Measurements from ENCODE around the gene SCYGR1.
"Not testable (repeated sequence)": the region's sequence is repeated elsewhere in the genome, so short reads cannot be mapped to it uniquely, and the experiment has no call there.

The SCYGR1 gene, protein sequence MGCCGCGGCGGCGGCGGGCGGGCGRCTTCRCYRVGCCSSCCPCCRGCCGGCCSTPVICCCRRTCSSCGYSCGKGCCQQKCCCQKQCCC

DNA sequence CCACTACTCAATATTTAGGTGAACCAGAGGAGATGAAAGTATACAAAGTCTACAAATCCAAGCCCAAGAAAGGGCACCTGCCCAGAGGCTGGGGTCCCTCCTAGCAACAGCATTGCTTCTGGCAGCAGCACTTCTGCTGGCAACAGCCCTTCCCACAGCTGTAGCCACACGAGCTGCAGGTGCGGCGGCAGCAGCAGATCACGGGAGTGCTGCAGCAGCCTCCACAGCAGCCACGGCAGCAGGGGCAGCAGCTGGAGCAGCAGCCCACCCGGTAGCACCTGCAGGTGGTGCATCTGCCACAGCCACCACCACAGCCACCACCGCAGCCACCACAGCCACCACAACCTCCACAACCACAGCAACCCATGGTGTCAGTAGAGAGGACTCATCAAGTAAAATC lies at the start of gene SCYGR1:
SCYGR1 (minus strand) TSS at position 367 of the 400 bp plus-strand sequence; CDS start at position 367, 0 bp downstream.
- H3K4me3 ChIP-seq (ENCODE audit: low read depth, low read length); DNase-seq (ENCODE audit: low read depth): not testable (repeated sequence)

DNA sequence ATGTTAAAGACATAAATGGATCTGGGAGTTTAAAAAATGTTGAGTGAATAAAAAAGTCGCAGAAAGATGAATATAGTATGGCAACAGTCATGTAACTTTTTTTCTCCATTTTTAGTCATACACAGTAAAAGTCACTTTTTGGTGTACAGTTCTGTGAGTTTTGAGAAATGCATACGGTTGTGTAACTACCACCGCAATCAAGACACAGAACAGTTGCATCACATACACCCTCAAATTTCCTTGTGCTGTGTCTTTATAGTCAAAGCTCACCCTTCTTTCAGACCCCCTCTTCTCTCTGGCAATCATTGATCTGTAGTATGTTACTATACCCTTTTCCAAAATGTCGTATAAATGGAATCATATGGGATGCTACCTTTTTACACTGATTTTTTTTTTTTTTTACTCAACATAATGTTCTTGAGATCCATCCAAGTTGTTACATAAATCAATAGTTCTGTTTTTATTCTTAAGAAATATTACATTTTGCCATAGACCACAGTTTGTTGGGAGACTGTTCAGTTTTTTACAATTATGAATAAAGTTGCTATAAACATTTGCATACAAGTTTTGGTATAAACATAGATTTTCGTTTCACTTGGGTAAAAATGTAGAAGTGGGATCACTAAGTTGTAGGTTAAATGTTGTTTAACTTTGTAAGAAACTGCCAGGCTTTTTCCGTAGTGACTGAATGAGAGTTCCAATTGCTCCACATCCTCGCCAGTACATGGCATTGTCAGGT lies 48.9 kb upstream of the SCYGR1 start:
- TF ChIP-seq, protein P1, sequence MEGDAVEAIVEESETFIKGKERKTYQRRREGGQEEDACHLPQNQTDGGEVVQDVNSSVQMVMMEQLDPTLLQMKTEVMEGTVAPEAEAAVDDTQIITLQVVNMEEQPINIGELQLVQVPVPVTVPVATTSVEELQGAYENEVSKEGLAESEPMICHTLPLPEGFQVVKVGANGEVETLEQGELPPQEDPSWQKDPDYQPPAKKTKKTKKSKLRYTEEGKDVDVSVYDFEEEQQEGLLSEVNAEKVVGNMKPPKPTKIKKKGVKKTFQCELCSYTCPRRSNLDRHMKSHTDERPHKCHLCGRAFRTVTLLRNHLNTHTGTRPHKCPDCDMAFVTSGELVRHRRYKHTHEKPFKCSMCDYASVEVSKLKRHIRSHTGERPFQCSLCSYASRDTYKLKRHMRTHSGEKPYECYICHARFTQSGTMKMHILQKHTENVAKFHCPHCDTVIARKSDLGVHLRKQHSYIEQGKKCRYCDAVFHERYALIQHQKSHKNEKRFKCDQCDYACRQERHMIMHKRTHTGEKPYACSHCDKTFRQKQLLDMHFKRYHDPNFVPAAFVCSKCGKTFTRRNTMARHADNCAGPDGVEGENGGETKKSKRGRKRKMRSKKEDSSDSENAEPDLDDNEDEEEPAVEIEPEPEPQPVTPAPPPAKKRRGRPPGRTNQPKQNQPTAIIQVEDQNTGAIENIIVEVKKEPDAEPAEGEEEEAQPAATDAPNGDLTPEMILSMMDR (IDR thresholded peaks at IDR 0.05; ENCODE audit: low read depth, low read length, missing control alignments), result no peak
- no peak overlapping the region for H3K4me3 ChIP-seq (ENCODE audit: low read depth, low read length)
- DNase-seq (ENCODE audit: low read depth), result no peak

DNA sequence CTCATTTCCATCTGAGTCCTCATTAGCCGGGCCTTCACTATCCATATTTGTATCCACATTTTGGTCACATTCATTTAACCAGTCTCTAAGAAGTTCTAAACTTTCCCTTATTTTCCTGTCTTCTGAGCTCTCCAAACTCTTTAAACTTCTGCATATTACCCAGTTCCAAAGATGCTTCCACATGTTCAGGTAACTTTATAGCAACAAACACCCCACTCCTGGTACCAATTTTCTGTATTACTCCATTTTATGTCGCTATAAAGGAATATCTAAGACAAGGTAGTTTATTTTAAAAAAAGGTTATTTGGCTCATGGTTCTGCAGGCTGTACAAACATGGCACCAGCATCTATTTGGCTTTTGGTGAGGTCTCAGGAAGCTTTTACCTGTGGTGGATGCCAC lies 45.4 kb upstream of the SCYGR1 start:
- TF ChIP-seq, protein P1 (IDR thresholded peaks at IDR 0.05; ENCODE audit: low read depth, low read length, missing control alignments), result no peak
- DNase-seq (ENCODE audit: low read depth), result no peak
- no peak overlapping the region for H3K4me3 ChIP-seq (ENCODE audit: low read depth, low read length)

DNA sequence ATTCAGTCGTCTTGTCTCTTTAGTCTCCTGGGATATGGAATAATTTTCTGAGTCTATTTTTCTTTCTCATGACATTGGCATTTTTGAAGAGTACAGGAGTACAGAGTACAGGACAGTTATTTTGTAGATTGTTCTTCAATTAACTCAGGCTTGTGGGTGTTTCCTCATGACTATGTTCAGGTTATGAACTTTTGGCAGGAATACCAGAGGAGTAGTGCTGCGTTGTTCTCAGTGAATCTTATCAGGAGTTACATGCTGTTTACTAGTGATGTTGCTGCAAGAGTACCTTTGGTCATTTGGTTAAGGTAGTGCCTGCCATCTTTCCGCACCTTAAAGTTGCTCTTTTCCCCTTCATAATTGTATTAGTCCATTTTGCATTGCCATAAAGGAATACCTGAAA lies 42.9 kb upstream of the SCYGR1 start:
- H3K4me3 ChIP-seq (ENCODE audit: low read depth, low read length), result no peak overlapping the region
- DNase-seq (ENCODE audit: low read depth), result no peak
- TF ChIP-seq, protein P1 (IDR thresholded peaks at IDR 0.05; ENCODE audit: low read depth, low read length, missing control alignments), result no peak

DNA sequence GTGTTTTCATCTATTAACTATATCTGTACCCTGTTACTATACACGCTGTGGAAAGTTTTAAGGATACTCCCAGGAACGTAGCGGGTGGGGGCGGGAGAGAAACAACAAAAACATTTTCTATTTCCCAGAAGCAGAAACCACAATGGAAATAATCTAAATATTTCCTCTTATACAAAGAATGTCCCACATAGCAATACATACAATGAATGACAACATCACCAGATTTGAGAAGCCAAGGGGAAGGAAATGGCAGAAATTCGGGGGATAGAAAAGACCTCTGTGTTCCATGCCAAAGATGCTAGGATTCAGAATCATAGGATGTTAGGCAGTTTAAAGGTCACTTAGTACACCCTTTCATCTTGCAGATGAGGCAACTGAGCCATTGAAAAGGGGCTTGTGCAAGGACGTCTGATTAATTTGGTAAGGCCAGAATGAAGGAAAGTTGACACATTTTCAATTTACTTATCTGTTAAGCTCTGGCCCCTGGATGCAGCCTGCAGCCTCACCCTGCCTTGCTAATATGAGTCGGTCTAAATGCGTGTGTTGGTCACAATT lies 41.1 kb upstream of the SCYGR1 start:
- no peak overlapping the region for H3K4me3 ChIP-seq (ENCODE audit: low read depth, low read length)
- no peak for DNase-seq (ENCODE audit: low read depth)
- TF ChIP-seq, protein P1 (IDR thresholded peaks at IDR 0.05; ENCODE audit: low read depth, low read length, missing control alignments), result no peak

DNA sequence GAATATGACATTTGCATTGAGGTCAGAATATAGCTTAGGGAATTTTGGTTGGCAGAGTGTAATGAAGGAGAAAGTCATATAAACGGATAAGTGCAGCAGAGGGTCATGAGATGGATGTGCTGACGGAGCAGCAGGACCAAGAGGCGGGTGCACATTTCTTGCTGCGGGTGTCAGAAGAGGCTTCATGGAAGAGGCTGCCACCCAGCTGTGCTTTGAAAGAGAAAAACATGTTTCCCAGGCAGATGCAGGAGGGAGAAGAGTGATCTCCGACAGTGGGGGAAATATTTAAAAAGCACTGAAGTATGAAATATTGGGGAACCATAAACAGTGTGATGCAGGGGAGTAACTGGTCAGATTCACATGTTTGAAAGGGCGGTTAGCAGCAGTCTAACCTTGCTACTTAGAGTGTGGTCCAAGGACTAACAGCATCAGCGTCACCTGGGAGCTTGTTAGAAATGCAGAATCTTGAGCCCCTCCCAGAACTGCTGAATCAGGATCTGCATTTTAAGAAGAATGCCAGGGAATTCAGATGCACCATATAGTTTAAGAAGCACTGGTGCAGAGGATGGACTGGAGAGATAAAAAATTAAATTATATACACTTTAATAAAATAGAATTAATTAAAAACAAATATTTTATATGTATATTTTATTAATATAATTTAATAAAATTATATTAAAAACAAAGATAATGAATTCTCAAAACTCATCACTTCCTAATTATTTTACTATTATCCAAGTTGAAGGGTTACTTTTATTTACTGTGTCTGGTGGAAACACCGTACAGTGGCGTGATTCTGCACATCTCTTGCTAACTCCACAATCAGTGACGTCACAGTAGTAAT lies 36.1 kb upstream of the SCYGR1 start:
- DNase-seq (ENCODE audit: low read depth), result no peak
- H3K4me3 ChIP-seq (ENCODE audit: low read depth, low read length), result no peak overlapping the region
- TF ChIP-seq, protein P1 (IDR thresholded peaks at IDR 0.05; ENCODE audit: low read depth, low read length, missing control alignments), result no peak
